ENCODE measurements around the gene GALNT2.

DNA sequence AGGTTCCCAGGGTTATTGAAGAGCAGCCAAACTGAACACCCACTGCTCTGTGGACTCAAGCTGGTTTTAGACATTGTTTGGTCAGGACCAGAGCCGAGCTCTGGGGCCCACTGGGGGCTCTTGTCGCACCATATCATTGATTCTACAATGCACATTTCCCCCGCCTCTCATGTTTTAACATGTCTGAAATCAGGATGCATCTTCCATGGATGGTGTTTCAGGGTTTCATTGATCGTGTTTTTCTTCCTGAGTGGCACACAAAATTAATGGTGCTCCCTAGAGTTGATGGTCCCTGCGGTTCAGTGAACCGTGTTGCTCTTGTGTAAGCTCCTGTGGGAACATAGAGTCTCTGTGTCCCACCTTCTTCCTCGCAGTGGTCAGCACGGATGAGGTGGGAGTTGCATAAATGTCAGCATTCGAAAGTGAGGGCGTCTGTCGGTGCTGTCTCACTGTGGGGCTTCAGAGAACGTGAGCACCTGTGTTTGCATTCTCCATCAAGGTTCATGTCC lies 38.3 kb downstream of the GALNT2 start:
- TF ChIP-seq POLR2AphosphoS5 (IDR thresholded peaks at IDR 0.05; ENCODE audit: low read depth, low read length) (no peak), TAF1 (IDR thresholded peaks at IDR 0.05; ENCODE audit: low read depth, low read length) (no peak)
